WTC11 (cell line): Measurements from ENCODE around the gene IL7R. TPM values are rescaled to one million over a fixed set of nuclear protein-coding genes. Genes with fewer than 3 reads are reported as not detected.

ENCODE experiments used
- ATAC-seq: fragments of 200-7000 bp; cut with Tn5 transposase; 2 replicates; pipeline ENCODE4 v1.10.0; 2021; ENCODE audit warnings: mild to moderate bottlenecking, moderate library complexity
- CTCF ChIA-PET: fragments of 300-600 bp; sonication (Branson Sonifier 250); formaldehyde crosslinking; loops from one replicate; lab custom pipeline; 2021; ENCODE audit warnings: antibody characterized with exemption; lab: Charles Lee
- POLR2A ChIA-PET: fragments of 350-600 bp; sonication (Branson Sonifier 250); formaldehyde crosslinking; loops from one replicate; lab custom pipeline; 2021; ENCODE audit warnings: antibody characterized with exemption; lab: Charles Lee
- DNase-seq: peaks from one replicate; pipeline ENCODE4 v3.0.0; 2021; ENCODE audit warnings: low spot score
- H3K27ac Mint-ChIP-seq: 2 replicates; pipeline ENCODE4 v1.8.0; 2021; ENCODE audit warnings: mixed read lengths
- H3K27me3 Mint-ChIP-seq: 2 replicates; pipeline ENCODE4 v1.8.0; 2021; ENCODE audit warnings: low read depth, mild to moderate bottlenecking, moderate library complexity, mixed read lengths
- H3K36me3 Mint-ChIP-seq: 2 replicates; pipeline ENCODE4 v1.8.0; 2021; ENCODE audit warnings: mixed read lengths
- H3K4me1 Mint-ChIP-seq: 2 replicates; pipeline ENCODE4 v1.8.0; 2022; ENCODE audit warnings: mixed read lengths
- H3K4me3 Mint-ChIP-seq: 2 replicates; pipeline ENCODE4 v1.8.0; 2021; ENCODE audit warnings: mild to moderate bottlenecking, moderate library complexity, mixed read lengths
- H3K9me3 Mint-ChIP-seq: 2 replicates; pipeline ENCODE4 v1.8.0; 2021; ENCODE audit warnings: mixed read lengths
- AR ChIP-seq: fragments of 250-450 bp; sonication (Bioruptor Pico); IDR thresholded peaks from 2 replicates; pipeline ENCODE4 v1.9.0; 2021; ENCODE audit warnings: mild to moderate bottlenecking
- ATF6 ChIP-seq: sonication (generic); formaldehyde crosslinking; IDR thresholded peaks from 2 replicates; pipeline ENCODE4 v1.8.1; 2023; ENCODE audit warnings: mild to moderate bottlenecking, missing genetic modification reagents
- E2F4 ChIP-seq: sonication (generic); formaldehyde crosslinking; IDR thresholded peaks from 2 replicates; pipeline ENCODE4 v1.8.1; 2022; ENCODE audit warnings: low read depth, mild to moderate bottlenecking, moderate library complexity, missing genetic modification reagents, borderline replicate concordance
- ESRRA ChIP-seq: sonication (generic); formaldehyde crosslinking; IDR thresholded peaks from 2 replicates; pipeline ENCODE4 v1.8.1; 2022; ENCODE audit warnings: mild to moderate bottlenecking, missing genetic modification reagents, borderline replicate concordance
- FOXK1 ChIP-seq: sonication (generic); formaldehyde crosslinking; IDR thresholded peaks from 2 replicates; pipeline ENCODE4 v1.8.0; 2022; ENCODE audit warnings: mild to moderate bottlenecking, moderate library complexity, missing genetic modification reagents
- IRF2 ChIP-seq: sonication (generic); formaldehyde crosslinking; IDR thresholded peaks from 2 replicates; pipeline ENCODE4 v1.8.0; 2022; ENCODE audit warnings: low read depth, missing genetic modification reagents, borderline replicate concordance
- MXD4 ChIP-seq: fragments of 250-450 bp; sonication (Bioruptor Pico); IDR thresholded peaks from 2 replicates; pipeline ENCODE4 v1.8.0; 2021; ENCODE audit warnings: mild to moderate bottlenecking, moderate library complexity, borderline replicate concordance
- NR3C1 ChIP-seq: sonication (generic); formaldehyde crosslinking; conservative IDR thresholded peaks from 2 replicates; pipeline ENCODE4 v1.8.1; 2023; ENCODE audit warnings: low read depth, mild to moderate bottlenecking, missing genetic modification reagents
- RORB ChIP-seq: fragments of 250-450 bp; sonication (Bioruptor Pico); IDR thresholded peaks from 2 replicates; pipeline ENCODE4 v1.9.0; 2021; ENCODE audit warnings: mild to moderate bottlenecking
- SMAD3 ChIP-seq: sonication (generic); formaldehyde crosslinking; IDR thresholded peaks from 2 replicates; pipeline ENCODE4 v1.8.0; 2022; ENCODE audit warnings: missing genetic modification reagents, mild to moderate bottlenecking, borderline replicate concordance
- ZBTB43 ChIP-seq: sonication (generic); formaldehyde crosslinking; IDR thresholded peaks from 2 replicates; pipeline ENCODE4 v1.8.1; 2023; ENCODE audit warnings: mild to moderate bottlenecking, missing genetic modification reagents
- ZNF416 ChIP-seq: fragments of 250-450 bp; sonication (Bioruptor Pico); IDR thresholded peaks from 2 replicates; pipeline ENCODE4 v1.9.0; 2021; ENCODE audit warnings: mild to moderate bottlenecking, inconsistent platforms
- ZNF423 ChIP-seq: fragments of 250-450 bp; sonication (Bioruptor Pico); IDR thresholded peaks from 2 replicates; pipeline ENCODE4 v2.1.2; 2022; ENCODE audit warnings: mild to moderate bottlenecking, moderate library complexity
- ZNF532 ChIP-seq: fragments of 250-450 bp; sonication (Bioruptor Pico); IDR thresholded peaks from 2 replicates; pipeline ENCODE4 v1.9.0; 2021; ENCODE audit warnings: mild to moderate bottlenecking, borderline replicate concordance
- total RNA-seq: library from RNA; stranded (reverse); gene quantifications from 3 replicates; pipeline ENCODE4 v1.2.3, GENCODE V29; 2021
- TF ChIP-seq, protein P1 (sequence below): sonication (generic); formaldehyde crosslinking; IDR thresholded peaks from 2 replicates; pipeline ENCODE4 v1.8.0; 2022; ENCODE audit warnings: mild to moderate bottlenecking, missing genetic modification reagents

Gene IL7R
- total RNA-seq, 1 experiment from 2014 or later, result 0.57 TPM

- ATAC-seq (no peak), DNase-seq (no peak)
- H3K27ac Mint-ChIP-seq, result no peak overlapping the region
- ChIA-PET POLR2A (no interaction called here), CTCF (no interaction called here)
- H3K9me3 Mint-ChIP-seq, result peaks cover 26% of the 10 kb centered on the region
- no peak for TF ChIP-seq RORB (CRISPR knock-in tag)
- no peak for TF ChIP-seq ATF6 (CRISPR knock-in tag)
- no peak for TF ChIP-seq MXD4 (CRISPR knock-in tag)
- TF ChIP-seq E2F4 (CRISPR knock-in tag), result no peak
- no peak for TF ChIP-seq SMAD3
- TF ChIP-seq ZNF423 (CRISPR knock-in tag), result no peak
- no peak for TF ChIP-seq NR3C1 (CRISPR knock-in tag)
- no peak for TF ChIP-seq IRF2 (CRISPR knock-in tag)
- TF ChIP-seq ZBTB43 (CRISPR knock-in tag), result no peak
- no peak for TF ChIP-seq AR (CRISPR knock-in tag)
- no peak for TF ChIP-seq ZNF532 (CRISPR knock-in tag)
- TF ChIP-seq ZNF416 (CRISPR knock-in tag), result no peak
- no peak for TF ChIP-seq ESRRA (CRISPR knock-in tag)
- TF ChIP-seq, protein P1, sequence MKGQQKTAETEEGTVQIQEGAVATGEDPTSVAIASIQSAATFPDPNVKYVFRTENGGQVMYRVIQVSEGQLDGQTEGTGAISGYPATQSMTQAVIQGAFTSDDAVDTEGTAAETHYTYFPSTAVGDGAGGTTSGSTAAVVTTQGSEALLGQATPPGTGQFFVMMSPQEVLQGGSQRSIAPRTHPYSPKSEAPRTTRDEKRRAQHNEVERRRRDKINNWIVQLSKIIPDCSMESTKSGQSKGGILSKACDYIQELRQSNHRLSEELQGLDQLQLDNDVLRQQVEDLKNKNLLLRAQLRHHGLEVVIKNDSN (CRISPR knock-in tag), result no peak
- no peak for TF ChIP-seq FOXK1
- H3K4me1 Mint-ChIP-seq, result peaks cover 37% of the 10 kb centered on the region
- H3K4me3 Mint-ChIP-seq, result no peak overlapping the region
- peaks cover 3% of the 10 kb centered on the region; the same call in 1 of the 2 replicates for H3K27me3 Mint-ChIP-seq
- peaks cover 6% of the 10 kb centered on the region; the same call in 1 of the 2 replicates for H3K36me3 Mint-ChIP-seq
These were observed 5.4 kb downstream of the IL7R start for GRCh38 chr5:35862126-35862525.
